Measurements from ENCODE around the gene TIMP4. TPM values are rescaled to one million over a fixed set of nuclear protein-coding genes. Genes with fewer than 3 reads are reported as not detected.

TIMP4 gene
- total RNA-seq, 1 experiment from 2014 or later = 8.4 TPM

DNA sequence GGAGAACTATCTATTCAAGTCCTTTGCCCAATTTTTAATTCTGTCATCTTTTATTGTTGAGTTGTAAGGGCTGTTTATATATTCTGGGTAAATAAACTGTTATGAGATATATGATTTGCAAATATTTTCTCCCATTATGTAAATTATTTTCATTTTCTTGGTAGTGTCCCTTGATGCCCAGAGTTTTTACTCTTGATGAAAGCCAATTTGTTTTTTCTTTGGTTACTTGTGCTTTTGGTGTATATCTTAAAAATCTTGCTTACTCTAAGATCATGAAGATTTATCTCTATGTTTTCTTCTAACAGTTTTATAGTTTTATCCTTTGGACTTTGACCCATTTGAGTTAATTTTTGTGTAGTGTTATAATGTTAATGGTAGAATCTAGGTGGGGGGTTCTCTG, 44.5 kb downstream of the TIMP4 start:
- Histone ChIP-seq H3K56ac (ENCODE audit: insufficient read length, low read depth, low read length) (no peak overlapping the region), H4K20me1 (ENCODE audit: control insufficient read depth, insufficient read depth, insufficient read length) (no peaks in the 10 kb centered on the region), H3K18ac (ENCODE audit: insufficient read length, low read depth, low read length) (no peak overlapping the region), H3K27me3 (ENCODE audit: insufficient read depth, low read length) (no peaks in the 10 kb centered on the region), H2BK120ac (ENCODE audit: low read depth, low read length, poor library complexity, severe bottlenecking) (no peak overlapping the region), H3K23me2 (ENCODE audit: insufficient read length, low read depth, low read length, poor library complexity, severe bottlenecking) (no peaks in the 10 kb centered on the region), H3K79me1 (ENCODE audit: insufficient read depth, low read depth, low read length, poor library complexity, severe bottlenecking) (no peaks in the 10 kb centered on the region), H4K8ac (replicated peaks; ENCODE audit: insufficient read length, low read depth, low read length) (no peak overlapping the region), H3K9ac (ENCODE audit: extremely low read depth, insufficient read length, low read length) (no peak overlapping the region), H3T11ph (ENCODE audit: low read length) (no peak overlapping the region), H3K23ac (ENCODE audit: insufficient read length, low read depth, low read length) (no peak overlapping the region), H2BK12ac (ENCODE audit: insufficient read length, low read depth, low read length) (no peak overlapping the region), H4K5ac (ENCODE audit: insufficient read length, low read depth, low read length) (no peak overlapping the region), H3K27ac (ENCODE audit: insufficient read length, low read depth, low read length) (no peak overlapping the region), H2AK5ac (ENCODE audit: insufficient read length, low read length) (no peak overlapping the region), H2AFZ (ENCODE audit: low read length) (no peak overlapping the region), H2BK5ac (ENCODE audit: insufficient read length, low read length) (no peak overlapping the region), H2BK15ac (ENCODE audit: low read depth, low read length) (no peak overlapping the region), H4K91ac (ENCODE audit: insufficient read length, low read depth, low read length) (no peak overlapping the region), H3K4ac (ENCODE audit: low read depth, low read length) (no peak overlapping the region), H3K79me2 (ENCODE audit: insufficient read depth, low read length) (no peaks in the 10 kb centered on the region), H3K4me1 (ENCODE audit: insufficient read depth, low read length) (no peaks in the 10 kb centered on the region), H3K14ac (ENCODE audit: insufficient read depth, low read length) (no peak overlapping the region), H3K4me2 (ENCODE audit: insufficient read depth, insufficient read length, low read length) (no peak overlapping the region), H2BK20ac (ENCODE audit: low read depth, low read length, poor library complexity, severe bottlenecking) (no peak overlapping the region), H3K9me3 (ENCODE audit: control insufficient read depth, low read depth, low read length) (no peaks in the 10 kb centered on the region)
- no peak for DNase-seq
- peaks cover 12 to 17% of the 10 kb centered on the region in 2 experiments for H3K9me3 Mint-ChIP-seq
- peaks cover 11 to 18% (median 13%) of the 10 kb centered on the region in 3 experiments for H3K36me3 Mint-ChIP-seq (ENCODE audit: insufficient read depth in 1 of 3, low read depth in 3 of 3)
- H3K27me3 Mint-ChIP-seq (ENCODE audit: low read depth) = peaks cover 4% of the 10 kb centered on the region
- no peak overlapping the region for H3K27ac Mint-ChIP-seq
- TF ChIP-seq, protein P1, sequence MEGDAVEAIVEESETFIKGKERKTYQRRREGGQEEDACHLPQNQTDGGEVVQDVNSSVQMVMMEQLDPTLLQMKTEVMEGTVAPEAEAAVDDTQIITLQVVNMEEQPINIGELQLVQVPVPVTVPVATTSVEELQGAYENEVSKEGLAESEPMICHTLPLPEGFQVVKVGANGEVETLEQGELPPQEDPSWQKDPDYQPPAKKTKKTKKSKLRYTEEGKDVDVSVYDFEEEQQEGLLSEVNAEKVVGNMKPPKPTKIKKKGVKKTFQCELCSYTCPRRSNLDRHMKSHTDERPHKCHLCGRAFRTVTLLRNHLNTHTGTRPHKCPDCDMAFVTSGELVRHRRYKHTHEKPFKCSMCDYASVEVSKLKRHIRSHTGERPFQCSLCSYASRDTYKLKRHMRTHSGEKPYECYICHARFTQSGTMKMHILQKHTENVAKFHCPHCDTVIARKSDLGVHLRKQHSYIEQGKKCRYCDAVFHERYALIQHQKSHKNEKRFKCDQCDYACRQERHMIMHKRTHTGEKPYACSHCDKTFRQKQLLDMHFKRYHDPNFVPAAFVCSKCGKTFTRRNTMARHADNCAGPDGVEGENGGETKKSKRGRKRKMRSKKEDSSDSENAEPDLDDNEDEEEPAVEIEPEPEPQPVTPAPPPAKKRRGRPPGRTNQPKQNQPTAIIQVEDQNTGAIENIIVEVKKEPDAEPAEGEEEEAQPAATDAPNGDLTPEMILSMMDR (conservative IDR thresholded peaks at IDR 0.05) = no peak
- H3K4me3 Mint-ChIP-seq = no peak overlapping the region
- no peaks in the 10 kb centered on the region for H3K4me1 Mint-ChIP-seq
